HG03575 (cell line): ENCODE measurements around the gene SYNE4.
"Not testable (repeated sequence)": the region's sequence is repeated elsewhere in the genome, so short reads cannot be mapped to it uniquely, and the experiment has no call there.

Experiments
- ATAC-seq: cut with Tn5 transposase; IDR thresholded peaks from one replicate; pipeline ENCODE4 v1.9.1; 2021; ENCODE audit not compliant: unreplicated experiment, insufficient number of reproducible peaks, low FRiP score; ENCODE audit errors: extremely low read depth

Gene SYNE4

DNA sequence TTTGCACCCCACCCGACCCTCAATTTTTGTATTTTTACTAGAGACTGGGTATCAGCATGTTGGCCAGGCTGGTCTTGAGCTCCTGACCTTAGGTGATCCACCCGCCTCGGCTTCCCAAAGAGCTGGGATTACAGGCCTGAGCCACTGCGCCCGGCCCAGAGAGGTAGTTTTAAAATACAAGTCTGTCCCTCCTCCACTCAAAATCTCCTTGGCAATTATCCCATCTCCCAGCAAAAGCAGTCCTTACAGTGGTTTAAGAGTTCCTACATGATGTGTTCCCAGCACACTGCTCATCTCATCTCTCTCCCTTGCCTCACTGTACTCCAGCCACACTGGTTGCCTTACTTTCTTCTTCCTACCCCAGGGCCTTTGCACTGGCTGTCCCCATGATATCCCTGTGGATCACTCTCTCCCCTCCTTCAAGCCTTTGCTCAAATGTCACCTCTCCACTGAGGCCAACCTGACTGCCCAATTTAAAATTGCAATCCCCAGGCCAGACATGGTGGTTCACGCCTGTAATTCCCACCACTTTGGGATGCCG is 48.1 kb downstream of the SYNE4 start:
- ATAC-seq, result no peak

- ATAC-seq, result no peak
These were observed 48.7 kb downstream of the SYNE4 start for GRCh38 chr19:35959968-35960320.

DNA sequence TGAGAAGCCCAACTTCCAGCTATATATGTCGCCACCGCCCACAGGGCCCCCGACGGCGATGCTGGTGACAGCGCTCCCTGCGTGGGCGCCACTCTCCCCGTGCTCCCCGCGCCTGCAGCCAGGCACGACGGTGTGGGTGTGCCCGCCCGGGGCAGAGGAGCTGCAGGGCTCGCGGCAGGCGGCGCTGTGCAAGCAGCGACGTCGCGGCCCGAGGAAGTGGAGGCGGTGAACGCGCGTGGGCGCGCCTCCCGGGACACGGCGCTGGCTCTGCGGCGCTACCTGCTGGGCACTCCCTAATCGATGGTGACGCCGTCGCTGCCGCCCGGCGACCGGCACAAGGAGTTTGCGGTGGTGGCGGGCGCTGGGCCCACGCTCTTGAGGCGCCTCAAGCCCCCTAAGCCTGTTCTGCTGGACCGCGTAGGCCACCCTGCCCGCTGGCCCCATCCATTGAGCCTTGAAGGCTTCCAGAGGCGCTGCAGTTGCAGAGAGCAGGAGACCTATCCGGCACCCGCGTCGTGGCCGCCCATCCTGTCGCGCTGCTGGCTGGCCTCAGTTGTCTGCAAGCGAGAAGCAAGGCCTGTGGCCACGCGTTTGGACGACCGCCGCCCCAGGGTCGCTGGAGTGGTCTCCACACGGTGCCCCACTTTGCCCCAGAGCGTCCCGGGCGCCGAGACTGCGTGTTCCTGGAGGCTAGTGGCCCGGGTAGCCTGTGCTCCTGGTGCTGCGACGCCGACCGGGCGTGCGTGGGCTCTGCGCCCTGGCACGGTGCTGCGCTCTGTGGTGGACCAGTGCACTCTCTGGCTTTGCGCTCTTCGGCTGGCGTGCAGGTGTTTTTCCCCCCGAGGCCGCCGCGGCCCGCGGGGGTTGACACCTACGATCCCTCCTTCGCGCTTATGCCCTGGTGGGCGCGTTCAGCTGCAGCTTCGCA is 49.3 kb downstream of the SYNE4 start:
- no peak for ATAC-seq

- no peak for ATAC-seq
These were observed 50.0 kb downstream of the SYNE4 start for GRCh38 chr19:35958660-35959039.

GRCh38 chr19:35957411-35957810 is 51.2 kb downstream of the SYNE4 start:
- not testable (repeated sequence) for ATAC-seq

GRCh38 chr19:35955881-35956634 is 52.6 kb downstream of the SYNE4 start:
- no peak for ATAC-seq
